ENCODE data around the gene DHRS2. TPM values are rescaled to one million over a fixed set of nuclear protein-coding genes. Genes with fewer than 3 reads are reported as not detected.

Gene DHRS2
- total and polyA plus RNA-seq, 2 of the 13 experiments (the other 11 are each of a cell fraction or from before 2014, with no cell fraction given), result 1,621 to 3,021 TPM

GRCh38 chr14:23636317-23637211 lies at the start of gene DHRS2 (continued):
- TF ChIP-seq ARID5B (CRISPR knock-in tag; IDR thresholded peaks at IDR 0.05) (peak; percentile 70), ZNF746 (CRISPR knock-in tag; IDR thresholded peaks at IDR 0.05) (no peak), SMARCC2 (IDR thresholded peaks at IDR 0.05) (no peak; the same call in 1 of the 2 replicates), SP2 (CRISPR knock-in tag; IDR thresholded peaks at IDR 0.05) (no peak), ZEB1 (IDR thresholded peaks at IDR 0.05; ENCODE audit: insufficient replicate concordance, low read depth) (no peak), ADNP (CRISPR knock-in tag; IDR thresholded peaks at IDR 0.05) (no peak), ZNF367 (CRISPR knock-in tag; IDR thresholded peaks at IDR 0.05; ENCODE audit: borderline replicate concordance) (no peak), ZNF276 (CRISPR knock-in tag; IDR thresholded peaks at IDR 0.05; ENCODE audit: low read depth) (peak; percentile 98), ZNF12 (CRISPR knock-in tag; IDR thresholded peaks at IDR 0.05) (peak; percentile 88), ZNF7 (CRISPR knock-in tag; IDR thresholded peaks at IDR 0.05) (peak; percentile 77), KDM5B (CRISPR knock-in tag; IDR thresholded peaks at IDR 0.05; ENCODE audit: borderline replicate concordance) (no peak), ZNF17 (CRISPR knock-in tag; IDR thresholded peaks at IDR 0.05) (no peak), EEA1 (CRISPR knock-in tag; IDR thresholded peaks at IDR 0.05; ENCODE audit: borderline replicate concordance) (peak; percentile 92; the same call in 1 of the 2 replicates), ZHX1 (CRISPR knock-in tag; IDR thresholded peaks at IDR 0.05; ENCODE audit: low read depth) (no peak), SP140L (CRISPR knock-in tag; IDR thresholded peaks at IDR 0.05; ENCODE audit: borderline replicate concordance) (peak; percentile 97; the same call in 1 of the 2 replicates), SNRNP70 (IDR thresholded peaks at IDR 0.05; ENCODE audit: low read depth, low read length) (no peak), FOXC1 (CRISPR knock-in tag; IDR thresholded peaks at IDR 0.05; ENCODE audit: borderline replicate concordance) (peak; percentile 95), ZNF678 (CRISPR knock-in tag; IDR thresholded peaks at IDR 0.05) (peak; percentile 50)

Data from HepG2 (cell line).